Endothelial cell of umbilical vein (primary cell): Measurements from ENCODE around the gene MAN2C1. TPM values are rescaled to one million over a fixed set of nuclear protein-coding genes. Genes with fewer than 3 reads are reported as not detected.
"Not testable (repeated sequence)": the region's sequence is repeated elsewhere in the genome, so short reads cannot be mapped to it uniquely, and the experiment has no call there.

ENCODE experiments used
- BruUV-seq: library from RNA; stranded (reverse); fragments of 400-500 nt; replicated peaks from 2 replicates; lab custom pipeline; 2021; lab: Mats Ljungman, UMichigan
- CTCF ChIA-PET: fragments of 300-600, 350-600 bp; sonication (Branson Sonifier 250); formaldehyde crosslinking; loops from one replicate; lab custom pipeline; 2021; ENCODE audit warnings: antibody characterized with exemption, inconsistent platforms; lab: Charles Lee
- POLR2A ChIA-PET: fragments of 300-600, 350-600 bp; sonication (Branson Sonifier 250); formaldehyde crosslinking; loops from one replicate; lab custom pipeline; 2021; ENCODE audit warnings: antibody characterized with exemption, inconsistent platforms; lab: Charles Lee
- DNase-seq: peaks from one replicate; pipeline ENCODE4 v3.0.0-alpha.2; 2011; ENCODE audit warnings: low read depth, low spot score
- FAIRE-seq: peaks from 2 replicates; lab custom pipeline; 2011; peaks lifted over from hg19 to GRCh38; lab: Jason Lieb, UNC
- H2AFZ ChIP-seq: 2 replicates; pipeline ENCODE4 v1.6.0; 2012; ENCODE audit warnings: low read depth, low read length, control low read depth, inconsistent platforms
- H3K27ac ChIP-seq: 2 replicates; pipeline ENCODE4 v1.5.1; 2011; ENCODE audit warnings: low read depth, mild to moderate bottlenecking, control low read depth, low read length, moderate library complexity; ENCODE audit not compliant: insufficient read depth
- H3K27me3 ChIP-seq, 2 experiments: 2 replicates each; pipeline versions ENCODE4 v1.6.0 to v1.6.1; 2011; ENCODE audit warnings: low read length in 2 of 2, mixed read lengths in 1 of 2; ENCODE audit not compliant: control insufficient read depth in 2 of 2, insufficient read depth in 2 of 2
- H3K36me3 ChIP-seq, 2 experiments: 2 replicates in 1 of 2; 3 replicates in 1 of 2; pipeline ENCODE4 v1.5.1; 2011; ENCODE audit warnings: low read length in 2 of 2, mild to moderate bottlenecking in 1 of 2, moderate library complexity in 1 of 2; ENCODE audit not compliant: control insufficient read depth in 2 of 2, insufficient read depth in 2 of 2; ENCODE audit errors: extremely low read depth in 1 of 2
- H3K4me1 ChIP-seq: 3 replicates; pipeline ENCODE4 v1.5.1; 2011; ENCODE audit warnings: mild to moderate bottlenecking, low read length; ENCODE audit not compliant: control insufficient read depth, insufficient read depth; ENCODE audit errors: extremely low read depth
- H3K4me2 ChIP-seq: 2 replicates; pipeline ENCODE4 v1.6.1; 2011; ENCODE audit warnings: low read length, control low read depth, mixed read lengths; ENCODE audit not compliant: insufficient read depth
- H3K4me3 ChIP-seq, 3 experiments: fragments of 200-600 bp in 1 of 3; sonication (generic), shearing (Covaris generic) in 1 of 3; replicated peaks in 1 of 3; 2 replicates each; pipeline ENCODE4 v1.5.1; 2011 to 2016; ENCODE audit warnings: control low read depth in 3 of 3, low read length in 3 of 3, mild to moderate bottlenecking in 2 of 3, inconsistent platforms in 1 of 3, low read depth in 1 of 3, moderate library complexity in 1 of 3; ENCODE audit not compliant: insufficient read depth in 1 of 3
- H3K79me2 ChIP-seq: 2 replicates; pipeline ENCODE4 v1.6.0; 2012; ENCODE audit warnings: low read length, inconsistent platforms; ENCODE audit not compliant: control insufficient read depth, insufficient read depth
- H3K9ac ChIP-seq: replicated peaks from 2 replicates; pipeline ENCODE3; 2011; ENCODE audit warnings: low read length, control low read depth; ENCODE audit not compliant: insufficient read depth; ENCODE audit errors: extremely low read depth
- H3K9me1 ChIP-seq: replicated peaks from 3 replicates; pipeline ENCODE4 v1.6.0; 2011; ENCODE audit warnings: mild to moderate bottlenecking, low read length; ENCODE audit not compliant: control insufficient read depth, insufficient read depth; ENCODE audit errors: extremely low read depth
- H3K9me3 ChIP-seq: replicated peaks from 2 replicates; pipeline ENCODE4 v1.5.1; 2012; ENCODE audit warnings: low read length, inconsistent platforms; ENCODE audit not compliant: control insufficient read depth, insufficient read depth
- H4K20me1 ChIP-seq: replicated peaks from 2 replicates; pipeline ENCODE3; 2011; ENCODE audit warnings: mild to moderate bottlenecking, low read length; ENCODE audit not compliant: control insufficient read depth, insufficient read depth; ENCODE audit errors: extremely low read depth
- EZH2 ChIP-seq: IDR thresholded peaks from 2 replicates; pipeline ENCODE4 v1.6.1; 2012; ENCODE audit warnings: borderline replicate concordance, low read depth, mild to moderate bottlenecking, moderate library complexity, low read length, inconsistent platforms; ENCODE audit not compliant: severe bottlenecking
- FOS ChIP-seq: IDR thresholded peaks from 2 replicates; pipeline ENCODE4 v1.6.1; 2011; ENCODE audit warnings: mild to moderate bottlenecking, low read length, moderate library complexity, borderline replicate concordance; ENCODE audit not compliant: insufficient read depth
- GATA2 ChIP-seq: IDR thresholded peaks from 2 replicates; pipeline ENCODE4 v1.7.0; 2011; ENCODE audit warnings: low read depth, mild to moderate bottlenecking, moderate library complexity, mixed read lengths, low read length; ENCODE audit not compliant: insufficient read length, insufficient read depth
- JUN ChIP-seq: IDR thresholded peaks from 2 replicates; pipeline ENCODE4 v1.6.1; 2011; ENCODE audit warnings: borderline replicate concordance, low read depth; ENCODE audit not compliant: insufficient read length, insufficient read depth
- MAX ChIP-seq: IDR thresholded peaks from 2 replicates; pipeline ENCODE4 v1.6.1; 2011; ENCODE audit not compliant: insufficient read depth, insufficient read length
- MYC ChIP-seq: IDR thresholded peaks from one replicate; pipeline ENCODE4 v1.6.1; 2011; ENCODE audit warnings: mild to moderate bottlenecking, low read depth, low read length
- POLR2A ChIP-seq: IDR thresholded peaks from 2 replicates; pipeline ENCODE4 v1.6.1; 2012; ENCODE audit warnings: low read depth, mild to moderate bottlenecking, control low read depth, low read length
- POLR2AphosphoS5 ChIP-seq: IDR thresholded peaks from 2 replicates; pipeline ENCODE4 v1.6.1; 2012; ENCODE audit warnings: low read depth, mild to moderate bottlenecking, control low read depth, low read length, moderate library complexity; ENCODE audit not compliant: insufficient read depth
- dilution Hi-C: fragments of 300-500 bp; cut with MboI; formaldehyde crosslinking; loops from one replicate; pipeline ENCODE4 v1.15.0; 2019; ENCODE audit warnings: low sequenced_read_pairs; ENCODE audit not compliant: extremely low pct_ligation_motif_present
- intact Hi-C: fragments of 100-400 bp; cut with micrococcal nuclease; formaldehyde crosslinking; loops from one replicate; pipeline ENCODE4 v1.10.0; 2022
- polyA plus RNA-seq, 4 experiments: library from polyadenylated mRNA; depleted of rRNA in 3 of 4; stranded (reverse) in 3 of 4; unstranded in 1 of 4; fragments of >200 nt; gene quantifications; 2 replicates each; pipeline versions ENCODE4 v1.2.1 to v1.2.3, GENCODE V29; 2011 to 2012; ENCODE audit warnings: missing spikeins in 1 of 4
- total RNA-seq: library from RNA; stranded (reverse); gene quantifications from 2 replicates; pipeline ENCODE4 v1.2.3, GENCODE V29; 2021
- TF ChIP-seq, protein P1 (sequence below), 2 donors: IDR thresholded peaks; 1 replicate in 1 of 2; 2 replicates in 1 of 2; pipeline ENCODE4 v1.5.1; 2011; ENCODE audit warnings: low read length in 2 of 2, mild to moderate bottlenecking in 2 of 2, moderate library complexity in 2 of 2, control low read depth in 1 of 2, inconsistent platforms in 1 of 2, low read depth in 1 of 2; ENCODE audit not compliant: insufficient read depth in 1 of 2; ENCODE audit errors: extremely low read depth in 1 of 2

MAN2C1 gene
- total and polyA plus RNA-seq, 2 donors (not counting 3 experiments of a cell fraction or from before 2014, with no cell fraction given), result 198 to 248 TPM

- intact Hi-C loops, result no loop called here
- dilution Hi-C loops, result no loop called here
- FAIRE-seq (peak; percentile 79), DNase-seq (peak; percentile 42)
- Histone ChIP-seq H3K4me2 (peak within 1 kb of the TSS; percentile 53), H3K27me3 (no peaks in the 10 kb centered on the region), H3K27ac (no peak within 1 kb of the TSS), H4K20me1 (no peaks in the 10 kb centered on the region), H3K9me3 (no peaks in the 10 kb centered on the region), H3K79me2 (no peaks in the 10 kb centered on the region), H3K36me3 (no peaks in the 10 kb centered on the region), H3K4me3 (peak within 1 kb of the TSS; percentile 59 to 84 (median 68)), H3K9ac (peak within 1 kb of the TSS; percentile 28), H3K9me1 (no peaks in the 10 kb centered on the region), H2AFZ (peak within 1 kb of the TSS; percentile 65), H3K4me1 (peaks cover 7% of the 10 kb centered on the region)
- no TSS peak for BruUV-seq
- ChIA-PET POLR2A (interaction anchor here (0.6 kb wide), 1 partner anchor 98 kb away, joined by 4 read pairs; no protein-coding TSS in a partner anchor), CTCF (no interaction called here)
- TF ChIP-seq MAX (no peak), JUN (no peak), EZH2 (no peak), POLR2A (no peak), POLR2AphosphoS5 (no peak), GATA2 (no peak), FOS (no peak), MYC (no peak)
- TF ChIP-seq, protein P1, sequence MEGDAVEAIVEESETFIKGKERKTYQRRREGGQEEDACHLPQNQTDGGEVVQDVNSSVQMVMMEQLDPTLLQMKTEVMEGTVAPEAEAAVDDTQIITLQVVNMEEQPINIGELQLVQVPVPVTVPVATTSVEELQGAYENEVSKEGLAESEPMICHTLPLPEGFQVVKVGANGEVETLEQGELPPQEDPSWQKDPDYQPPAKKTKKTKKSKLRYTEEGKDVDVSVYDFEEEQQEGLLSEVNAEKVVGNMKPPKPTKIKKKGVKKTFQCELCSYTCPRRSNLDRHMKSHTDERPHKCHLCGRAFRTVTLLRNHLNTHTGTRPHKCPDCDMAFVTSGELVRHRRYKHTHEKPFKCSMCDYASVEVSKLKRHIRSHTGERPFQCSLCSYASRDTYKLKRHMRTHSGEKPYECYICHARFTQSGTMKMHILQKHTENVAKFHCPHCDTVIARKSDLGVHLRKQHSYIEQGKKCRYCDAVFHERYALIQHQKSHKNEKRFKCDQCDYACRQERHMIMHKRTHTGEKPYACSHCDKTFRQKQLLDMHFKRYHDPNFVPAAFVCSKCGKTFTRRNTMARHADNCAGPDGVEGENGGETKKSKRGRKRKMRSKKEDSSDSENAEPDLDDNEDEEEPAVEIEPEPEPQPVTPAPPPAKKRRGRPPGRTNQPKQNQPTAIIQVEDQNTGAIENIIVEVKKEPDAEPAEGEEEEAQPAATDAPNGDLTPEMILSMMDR (IDR thresholded peaks at IDR 0.05; ENCODE audit: extremely low read depth in 1 of 2, insufficient read depth in 1 of 2, low read depth in 1 of 2, low read length in 2 of 2), result no peak
These were observed 21.6 kb downstream of the MAN2C1 start, which contains the start of gene NEIL1 for GRCh38 chr15:75346796-75347221. NEIL1 (plus strand) TSS chr15:75347039; CDS start chr15:75348906, 1,867 bp downstream.

GRCh38 chr15:75343953-75344352 lies 24.5 kb downstream of the MAN2C1 start:
- intact Hi-C loops, H3K4me3 ChIP-seq, H3K27me3 ChIP-seq, H3K4me2 ChIP-seq, H3K27ac ChIP-seq, H3K36me3 ChIP-seq, FAIRE-seq, H3K79me2 ChIP-seq, dilution Hi-C loops, H3K9me3 ChIP-seq, H3K9me1 ChIP-seq, CTCF ChIA-PET, DNase-seq, H3K4me1 ChIP-seq, BruUV-seq, H2AFZ ChIP-seq, POLR2A ChIA-PET, H3K9ac ChIP-seq, H4K20me1 ChIP-seq: not testable (repeated sequence)
